Mucosa of descending colon (tissue), 3 donors: ENCODE measurements around the gene HMGB2. TPM values are rescaled to one million over a fixed set of nuclear protein-coding genes. Genes with fewer than 3 reads are reported as not detected.

Experiments used
- ATAC-seq: fragments of 200-7000 bp; cut with Tn5 transposase; one replicate; pipeline ENCODE4 v1.9.1; 2020; ENCODE audit warnings: mild to moderate bottlenecking, moderate library complexity
- DNase-seq, 3 donors: peaks; one replicate each; pipeline ENCODE4 v3.0.0-alpha.2; 2020
- H3K36me3 ChIP-seq: fragments of 200-600 bp; one replicate; pipeline ENCODE4 v1.8.0; 2021; ENCODE audit warnings: low read depth, mild to moderate bottlenecking
- H3K4me1 ChIP-seq: fragments of 200-600 bp; one replicate; pipeline ENCODE4 v1.8.0; 2021; ENCODE audit warnings: low read depth, mild to moderate bottlenecking
- H3K4me3 ChIP-seq: fragments of 200-600 bp; one replicate; pipeline ENCODE4 v1.8.0; 2021; ENCODE audit warnings: mild to moderate bottlenecking
- H3K9me3 ChIP-seq: fragments of 200-600 bp; one replicate; pipeline ENCODE4 v1.8.0; 2021; ENCODE audit warnings: mild to moderate bottlenecking
- CTCF ChIP-seq: fragments of 200-600 bp; IDR thresholded peaks from one replicate; pipeline ENCODE4 v1.8.0; 2022; ENCODE audit warnings: antibody characterized with exemption, mild to moderate bottlenecking
- intact Hi-C, 2 donors: fragments of 100-400 bp; cut with DNase I in 1 of 2; cut with micrococcal nuclease in 1 of 2; formaldehyde crosslinking; loops; one replicate each; pipeline versions ENCODE4 v1.11.0 to v1.11.1; 2022; cut with DNase I, micrococcal nuclease
- total RNA-seq, 3 donors: library from RNA; stranded (reverse); fragmentation: NEBNext Ultra II Directional in 2 of 3; extraction: Animal tissue kit (Norgen Biotek cat#: 25700) in 2 of 3; gene quantifications; one replicate each; pipeline versions ENCODE4 v1.2.1 to v1.2.4, GENCODE V29; 2021 to 2023
- donor health status: DM: no; HTN: no; CAD: no; lungs with moderate emphysema.
- donor health status: DM: no; HTN: no; CAD: no.
- donor health status: DM: no; HTN: yes; CAD: no.

The HMGB2 gene
- total RNA-seq, 3 donors from 2014 or later, result 42.0 to 113 (median 54.4) TPM

- Histone ChIP-seq H3K9me3 (no peaks in the 10 kb centered on the region), H3K36me3 (no peaks in the 10 kb centered on the region), H3K4me3 (no peak overlapping the region), H3K4me1 (no peaks in the 10 kb centered on the region)
- peak; percentile 48 for ATAC-seq
- peak in 1 of 3 donors; percentile 38 for DNase-seq
- intact Hi-C loops, result no loop called here
- no peak for TF ChIP-seq CTCF
These were observed 32.5 kb downstream of the HMGB2 start for GRCh38 chr4:173301518-173302201.

- H3K4me1 ChIP-seq, result peaks cover 2% of the 10 kb centered on the region
- H3K9me3 ChIP-seq, result no peaks in the 10 kb centered on the region
- intact Hi-C loops, result no loop called here
- DNase-seq (no peak), ATAC-seq (no peak)
- H3K36me3 ChIP-seq, result no peaks in the 10 kb centered on the region
- no peak for TF ChIP-seq CTCF
- H3K4me3 ChIP-seq, result no peak overlapping the region
These were observed 39.7 kb downstream of the HMGB2 start for GRCh38 chr4:173294444-173294843.

- ATAC-seq (no peak), DNase-seq (no peak)
- no peak for TF ChIP-seq CTCF
- peaks cover 2% of the 10 kb centered on the region for H3K4me1 ChIP-seq
- intact Hi-C loops, result no loop called here
- no peaks in the 10 kb centered on the region for H3K9me3 ChIP-seq
- H3K4me3 ChIP-seq, result no peak overlapping the region
- H3K36me3 ChIP-seq, result no peaks in the 10 kb centered on the region
These were observed 40.5 kb downstream of the HMGB2 start for GRCh38 chr4:173293663-173294062.

- H3K4me1 ChIP-seq, result peaks cover 2% of the 10 kb centered on the region
- no peak overlapping the region for H3K4me3 ChIP-seq
- no peak for TF ChIP-seq CTCF
- no peak for ATAC-seq
- peaks cover 9% of the 10 kb centered on the region for H3K9me3 ChIP-seq
- intact Hi-C loops, result no loop called here
- DNase-seq, result no peak
- H3K36me3 ChIP-seq, result no peaks in the 10 kb centered on the region
These were observed 42.3 kb downstream of the HMGB2 start for GRCh38 chr4:173291899-173292298.

GRCh38 chr4:173289353-173289727 lies 44.8 kb downstream of the HMGB2 start:
- intact Hi-C loops, result no loop called here
- TF ChIP-seq CTCF, result no peak
- H3K9me3 ChIP-seq, result peaks cover 33% of the 10 kb centered on the region
- ATAC-seq, result peak; percentile 19
- no peak for DNase-seq
- H3K4me3 ChIP-seq, result no peak overlapping the region
- H3K4me1 ChIP-seq, result peaks cover 2% of the 10 kb centered on the region
- no peaks in the 10 kb centered on the region for H3K36me3 ChIP-seq
